Measurements from ENCODE around the gene DNM1.

DNA sequence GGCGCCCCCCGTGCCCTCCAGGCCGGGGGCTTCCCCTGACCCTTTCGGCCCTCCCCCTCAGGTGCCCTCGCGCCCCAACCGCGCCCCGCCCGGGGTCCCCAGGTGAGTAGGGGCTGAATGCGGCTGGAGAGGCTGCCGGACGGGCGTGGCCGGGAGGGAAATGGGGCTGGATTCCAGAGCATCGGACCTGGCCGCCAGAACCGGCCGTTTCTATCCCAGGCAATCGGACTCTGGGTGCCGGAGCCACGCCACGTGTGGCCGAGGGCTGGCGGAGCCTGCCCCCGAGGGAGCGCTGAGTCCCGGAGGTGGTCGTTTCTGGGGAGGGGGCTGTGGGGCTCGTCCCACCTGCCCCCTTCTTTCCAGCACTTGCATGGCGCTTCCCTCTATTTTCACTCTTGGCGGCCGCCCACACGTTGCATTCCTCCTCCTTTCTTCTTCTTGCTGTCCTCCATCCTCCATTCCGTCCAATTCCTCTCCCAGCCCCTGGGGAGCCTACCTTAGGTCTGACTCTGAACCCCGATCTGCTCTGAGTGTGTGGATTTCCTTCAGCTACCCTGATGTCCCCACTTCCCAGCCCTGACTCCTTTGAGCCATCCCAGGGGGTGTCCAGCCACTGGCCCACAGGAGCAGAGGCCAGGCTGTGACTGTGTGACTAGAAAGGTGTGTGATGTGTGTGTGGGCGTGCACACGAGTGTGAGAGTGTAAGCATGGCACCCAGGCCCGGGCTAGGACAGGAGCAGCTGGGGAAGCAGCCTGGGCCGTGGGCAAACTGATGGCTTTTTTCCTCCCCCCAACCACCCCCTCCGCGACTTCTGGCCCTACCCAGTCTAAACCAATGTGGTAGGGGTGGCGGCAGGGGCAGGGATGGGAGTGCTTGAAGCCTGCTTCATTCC is 47.9 kb downstream of the DNM1 start:
- TF ChIP-seq POLR2AphosphoS5 (IDR thresholded peaks at IDR 0.05; ENCODE audit: insufficient read depth, low read depth, low read length) (no peak), POLR2A (IDR thresholded peaks at IDR 0.05; ENCODE audit: low read depth, low read length) (no peak), FOS (IDR thresholded peaks at IDR 0.05; ENCODE audit: borderline replicate concordance, insufficient read depth, low read length) (no peak)
- TF ChIP-seq, protein P1, sequence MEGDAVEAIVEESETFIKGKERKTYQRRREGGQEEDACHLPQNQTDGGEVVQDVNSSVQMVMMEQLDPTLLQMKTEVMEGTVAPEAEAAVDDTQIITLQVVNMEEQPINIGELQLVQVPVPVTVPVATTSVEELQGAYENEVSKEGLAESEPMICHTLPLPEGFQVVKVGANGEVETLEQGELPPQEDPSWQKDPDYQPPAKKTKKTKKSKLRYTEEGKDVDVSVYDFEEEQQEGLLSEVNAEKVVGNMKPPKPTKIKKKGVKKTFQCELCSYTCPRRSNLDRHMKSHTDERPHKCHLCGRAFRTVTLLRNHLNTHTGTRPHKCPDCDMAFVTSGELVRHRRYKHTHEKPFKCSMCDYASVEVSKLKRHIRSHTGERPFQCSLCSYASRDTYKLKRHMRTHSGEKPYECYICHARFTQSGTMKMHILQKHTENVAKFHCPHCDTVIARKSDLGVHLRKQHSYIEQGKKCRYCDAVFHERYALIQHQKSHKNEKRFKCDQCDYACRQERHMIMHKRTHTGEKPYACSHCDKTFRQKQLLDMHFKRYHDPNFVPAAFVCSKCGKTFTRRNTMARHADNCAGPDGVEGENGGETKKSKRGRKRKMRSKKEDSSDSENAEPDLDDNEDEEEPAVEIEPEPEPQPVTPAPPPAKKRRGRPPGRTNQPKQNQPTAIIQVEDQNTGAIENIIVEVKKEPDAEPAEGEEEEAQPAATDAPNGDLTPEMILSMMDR (IDR thresholded peaks at IDR 0.05; ENCODE audit: extremely low read depth in 1 of 2, insufficient read depth in 1 of 2, low read depth in 1 of 2, low read length in 2 of 2) = no peak
- TF ChIP-seq, protein P2, sequence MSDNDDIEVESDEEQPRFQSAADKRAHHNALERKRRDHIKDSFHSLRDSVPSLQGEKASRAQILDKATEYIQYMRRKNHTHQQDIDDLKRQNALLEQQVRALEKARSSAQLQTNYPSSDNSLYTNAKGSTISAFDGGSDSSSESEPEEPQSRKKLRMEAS (IDR thresholded peaks at IDR 0.05; ENCODE audit: insufficient read depth, insufficient read length) = no peak
